ENCODE data around the gene BRIX1. TPM values are rescaled to one million over a fixed set of nuclear protein-coding genes. Genes with fewer than 3 reads are reported as not detected.
A peak's percentile ranks its signal among the peaks of the same experiment; 100 is the strongest.

BRIX1 gene
- total RNA-seq, 2 donors from 2014 or later = 15.6 to 20.4 TPM

DNA sequence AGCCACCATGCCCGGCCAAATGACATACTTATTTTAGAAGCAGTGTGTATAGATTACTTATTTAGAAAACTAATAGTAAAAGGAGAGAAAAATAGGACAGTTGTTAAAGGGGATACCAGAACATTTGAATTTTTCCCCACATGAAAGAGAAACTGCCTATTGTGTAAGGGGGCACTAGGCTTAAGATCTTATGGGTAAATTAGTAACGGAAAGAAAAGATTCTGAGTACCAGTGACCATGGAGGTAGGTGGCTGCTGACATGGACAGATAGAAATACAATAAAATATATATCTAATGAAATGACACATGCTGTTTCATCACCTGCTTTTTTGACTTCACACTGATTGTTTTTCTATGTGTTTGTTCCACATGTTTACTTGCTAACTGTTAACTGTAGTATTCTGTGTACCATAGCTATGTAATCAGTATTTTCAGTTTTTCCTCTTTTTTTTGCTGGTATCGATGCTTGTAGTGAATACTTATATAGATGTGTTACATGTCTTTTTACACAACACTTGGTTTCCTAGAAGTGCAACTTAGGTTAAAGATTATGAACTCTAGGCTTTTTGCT, 10.9 kb downstream of the BRIX1 start:
- Histone ChIP-seq H3K27me3 (replicated peaks; ENCODE audit: insufficient read depth) (no peaks in the 10 kb centered on the region), H3K9me3 (no peaks in the 10 kb centered on the region), H3K4me1 (replicated peaks) (peaks cover 10% of the 10 kb centered on the region), H3K36me3 (peaks cover 0 to 7% of the 10 kb centered on the region in 2 donors), H3K4me3 (no peak overlapping the region), H3K27ac (no peak overlapping the region)
- WGBS = 88% methylated on average over 3 of the region's 3 CpGs
- DNase-seq (ENCODE audit: low spot score) = no peak
- intact Hi-C loops (cut with DNase I) = loop anchor here (5.0 to 10.0 kb wide), 2 partner anchors 929 to 1482 kb away; partner anchors contain the start of gene TARS1
- TF ChIP-seq POLR2AphosphoS5 (IDR thresholded peaks at IDR 0.05) (no peak), POLR2A (IDR thresholded peaks at IDR 0.05) (no peak)
- TF ChIP-seq, protein P1, sequence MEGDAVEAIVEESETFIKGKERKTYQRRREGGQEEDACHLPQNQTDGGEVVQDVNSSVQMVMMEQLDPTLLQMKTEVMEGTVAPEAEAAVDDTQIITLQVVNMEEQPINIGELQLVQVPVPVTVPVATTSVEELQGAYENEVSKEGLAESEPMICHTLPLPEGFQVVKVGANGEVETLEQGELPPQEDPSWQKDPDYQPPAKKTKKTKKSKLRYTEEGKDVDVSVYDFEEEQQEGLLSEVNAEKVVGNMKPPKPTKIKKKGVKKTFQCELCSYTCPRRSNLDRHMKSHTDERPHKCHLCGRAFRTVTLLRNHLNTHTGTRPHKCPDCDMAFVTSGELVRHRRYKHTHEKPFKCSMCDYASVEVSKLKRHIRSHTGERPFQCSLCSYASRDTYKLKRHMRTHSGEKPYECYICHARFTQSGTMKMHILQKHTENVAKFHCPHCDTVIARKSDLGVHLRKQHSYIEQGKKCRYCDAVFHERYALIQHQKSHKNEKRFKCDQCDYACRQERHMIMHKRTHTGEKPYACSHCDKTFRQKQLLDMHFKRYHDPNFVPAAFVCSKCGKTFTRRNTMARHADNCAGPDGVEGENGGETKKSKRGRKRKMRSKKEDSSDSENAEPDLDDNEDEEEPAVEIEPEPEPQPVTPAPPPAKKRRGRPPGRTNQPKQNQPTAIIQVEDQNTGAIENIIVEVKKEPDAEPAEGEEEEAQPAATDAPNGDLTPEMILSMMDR (IDR thresholded peaks at IDR 0.05) = no peak

DNA sequence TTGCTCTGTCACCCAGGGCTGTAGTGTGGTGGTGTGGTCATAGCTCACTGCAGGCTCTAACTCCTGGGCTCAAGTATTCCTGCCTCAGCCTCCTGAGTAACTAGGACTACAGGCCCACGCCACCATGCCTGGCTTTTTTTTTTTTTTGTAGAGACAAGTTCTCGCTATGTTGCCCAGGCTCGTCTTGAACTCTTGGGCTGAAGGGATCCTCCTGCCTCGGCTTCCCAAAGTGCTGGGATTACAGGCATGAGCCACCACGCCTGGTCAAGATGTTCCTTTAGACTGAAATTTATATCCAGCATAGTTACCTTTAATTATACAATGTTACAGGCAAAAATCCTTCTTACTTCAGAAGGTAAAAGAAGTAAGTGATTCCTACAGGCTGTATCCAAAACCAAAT, 12.3 kb downstream of the BRIX1 start:
- no peak for TF ChIP-seq POLR2A (IDR thresholded peaks at IDR 0.05)
- TF ChIP-seq POLR2AphosphoS5 (IDR thresholded peaks at IDR 0.05) = no peak
- TF ChIP-seq, protein P1 (IDR thresholded peaks at IDR 0.05) = no peak
- Histone ChIP-seq H3K4me1 (replicated peaks) (peaks cover 10% of the 10 kb centered on the region), H3K36me3 (peaks cover 0 to 7% of the 10 kb centered on the region in 2 donors), H3K4me3 (no peak overlapping the region), H3K27ac (no peak overlapping the region), H3K27me3 (replicated peaks; ENCODE audit: insufficient read depth) (no peaks in the 10 kb centered on the region), H3K9me3 (no peaks in the 10 kb centered on the region)
- 95% methylated on average over 5 of the region's 5 CpGs for WGBS
- DNase-seq (ENCODE audit: low spot score) = no peak
- intact Hi-C loops (cut with DNase I) = loop anchor here (5.0 to 10.0 kb wide), 2 partner anchors 930 to 1483 kb away; partner anchors contain the start of gene TARS1

DNA sequence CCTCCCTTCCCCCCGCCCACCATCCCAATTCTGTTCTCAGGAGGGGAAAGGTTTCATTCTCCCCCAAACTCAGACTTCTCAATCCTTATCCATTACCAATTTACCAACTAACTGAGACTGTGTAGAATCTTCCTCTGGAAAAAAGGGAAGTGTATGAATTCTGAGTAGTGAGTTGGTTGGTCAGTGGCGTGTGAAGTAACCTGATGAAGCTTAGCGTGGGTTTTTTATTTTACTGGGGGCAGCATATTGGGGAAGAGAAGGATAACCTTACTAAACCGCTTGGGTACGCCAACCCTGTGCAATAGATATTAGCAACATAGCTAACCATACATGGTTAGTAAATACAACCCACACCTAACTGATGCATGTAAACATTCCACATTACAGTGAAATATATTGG, 12.8 kb downstream of the BRIX1 start:
- intact Hi-C loops (cut with DNase I) = loop anchor here (5.0 to 10.0 kb wide), 2 partner anchors 931 to 1483 kb away; partner anchors contain the start of gene TARS1
- no peak for DNase-seq (ENCODE audit: low spot score)
- TF ChIP-seq POLR2A (IDR thresholded peaks at IDR 0.05) = no peak
- TF ChIP-seq, protein P1 (IDR thresholded peaks at IDR 0.05) = no peak
- TF ChIP-seq POLR2AphosphoS5 (IDR thresholded peaks at IDR 0.05) = no peak
- H3K4me3 ChIP-seq = no peak overlapping the region
- H3K9me3 ChIP-seq = no peaks in the 10 kb centered on the region
- peaks cover 10% of the 10 kb centered on the region for H3K4me1 ChIP-seq (replicated peaks)
- peaks cover 0 to 5% of the 10 kb centered on the region in 2 donors for H3K36me3 ChIP-seq
- no peaks in the 10 kb centered on the region for H3K27me3 ChIP-seq (replicated peaks; ENCODE audit: insufficient read depth)
- no peak overlapping the region for H3K27ac ChIP-seq
- WGBS = 93% methylated on average over 5 of the region's 5 CpGs

DNA sequence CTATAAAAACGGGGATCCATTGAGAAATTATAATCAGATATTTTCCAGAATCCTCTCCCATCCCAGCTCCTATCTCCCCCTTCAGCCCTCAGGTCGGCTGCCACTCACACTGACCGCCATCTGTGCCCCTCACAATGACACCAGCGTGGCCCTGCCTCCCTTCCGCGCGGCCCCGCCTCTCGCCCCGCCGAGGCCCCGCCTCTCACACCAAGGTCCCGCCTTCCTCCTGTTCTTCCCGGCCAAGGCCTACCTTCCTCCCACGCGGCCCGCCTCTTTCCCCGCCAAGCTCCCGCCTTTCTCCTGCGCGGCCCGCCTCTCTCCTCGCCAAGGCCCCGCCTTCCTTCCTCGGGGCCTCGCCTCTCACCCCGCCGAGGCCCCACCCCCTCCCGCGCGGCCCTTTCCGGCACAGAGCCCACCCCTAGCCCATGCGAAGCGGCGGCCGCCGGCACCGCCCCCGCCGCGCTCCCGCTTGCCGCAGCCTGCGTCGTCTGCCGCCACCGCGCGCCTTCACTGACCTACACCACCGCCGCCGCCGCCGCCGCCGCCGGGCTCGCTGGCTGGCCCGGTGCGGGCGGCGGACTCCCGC, 13.7 kb downstream of the BRIX1 start, which contains the start of gene DNAJC21:
TSS of gene DNAJC21 (plus strand) at position 426 of the 586 bp plus-strand sequence. CDS start 261 bp downstream, outside the sequence.
- TF ChIP-seq POLR2AphosphoS5 (IDR thresholded peaks at IDR 0.05) (peak; percentile 86), POLR2A (IDR thresholded peaks at IDR 0.05) (no peak)
- TF ChIP-seq, protein P1 (IDR thresholded peaks at IDR 0.05) = no peak
- Histone ChIP-seq H3K4me3 (peak within 1 kb of the TSS; percentile 81 to 82), H3K27ac (peak within 1 kb of the TSS; percentile 91 to 92), H3K4me1 (replicated peaks) (peaks cover 10% of the 10 kb centered on the region), H3K9me3 (no peaks in the 10 kb centered on the region), H3K27me3 (replicated peaks; ENCODE audit: insufficient read depth) (no peaks in the 10 kb centered on the region), H3K36me3 (no peaks in the 10 kb centered on the region)
- peak; percentile 96 for DNase-seq (ENCODE audit: low spot score)
- WGBS = 2% methylated on average over 46 of the region's 63 CpGs
- intact Hi-C loops (cut with DNase I) = loop anchor here (5.0 to 10.0 kb wide), 2 partner anchors 932 to 1484 kb away; partner anchors contain the start of gene TARS1
